ENCODE results near the gene SYNJ1. TPM values are rescaled to one million over a fixed set of nuclear protein-coding genes. Genes with fewer than 3 reads are reported as not detected.
"Not testable (repeated sequence)": the region's sequence is repeated elsewhere in the genome, so short reads cannot be mapped to it uniquely, and the experiment has no call there.

Gene SYNJ1, protein sequence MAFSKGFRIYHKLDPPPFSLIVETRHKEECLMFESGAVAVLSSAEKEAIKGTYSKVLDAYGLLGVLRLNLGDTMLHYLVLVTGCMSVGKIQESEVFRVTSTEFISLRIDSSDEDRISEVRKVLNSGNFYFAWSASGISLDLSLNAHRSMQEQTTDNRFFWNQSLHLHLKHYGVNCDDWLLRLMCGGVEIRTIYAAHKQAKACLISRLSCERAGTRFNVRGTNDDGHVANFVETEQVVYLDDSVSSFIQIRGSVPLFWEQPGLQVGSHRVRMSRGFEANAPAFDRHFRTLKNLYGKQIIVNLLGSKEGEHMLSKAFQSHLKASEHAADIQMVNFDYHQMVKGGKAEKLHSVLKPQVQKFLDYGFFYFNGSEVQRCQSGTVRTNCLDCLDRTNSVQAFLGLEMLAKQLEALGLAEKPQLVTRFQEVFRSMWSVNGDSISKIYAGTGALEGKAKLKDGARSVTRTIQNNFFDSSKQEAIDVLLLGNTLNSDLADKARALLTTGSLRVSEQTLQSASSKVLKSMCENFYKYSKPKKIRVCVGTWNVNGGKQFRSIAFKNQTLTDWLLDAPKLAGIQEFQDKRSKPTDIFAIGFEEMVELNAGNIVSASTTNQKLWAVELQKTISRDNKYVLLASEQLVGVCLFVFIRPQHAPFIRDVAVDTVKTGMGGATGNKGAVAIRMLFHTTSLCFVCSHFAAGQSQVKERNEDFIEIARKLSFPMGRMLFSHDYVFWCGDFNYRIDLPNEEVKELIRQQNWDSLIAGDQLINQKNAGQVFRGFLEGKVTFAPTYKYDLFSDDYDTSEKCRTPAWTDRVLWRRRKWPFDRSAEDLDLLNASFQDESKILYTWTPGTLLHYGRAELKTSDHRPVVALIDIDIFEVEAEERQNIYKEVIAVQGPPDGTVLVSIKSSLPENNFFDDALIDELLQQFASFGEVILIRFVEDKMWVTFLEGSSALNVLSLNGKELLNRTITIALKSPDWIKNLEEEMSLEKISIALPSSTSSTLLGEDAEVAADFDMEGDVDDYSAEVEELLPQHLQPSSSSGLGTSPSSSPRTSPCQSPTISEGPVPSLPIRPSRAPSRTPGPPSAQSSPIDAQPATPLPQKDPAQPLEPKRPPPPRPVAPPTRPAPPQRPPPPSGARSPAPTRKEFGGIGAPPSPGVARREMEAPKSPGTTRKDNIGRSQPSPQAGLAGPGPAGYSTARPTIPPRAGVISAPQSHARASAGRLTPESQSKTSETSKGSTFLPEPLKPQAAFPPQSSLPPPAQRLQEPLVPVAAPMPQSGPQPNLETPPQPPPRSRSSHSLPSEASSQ (N-terminal part only)
- polyA plus RNA-seq (ENCODE audit: insufficient read length in 4 of 4): 10 to 100 TPM; 13.3 to 18.8 (median 17.3) TPM

DNA sequence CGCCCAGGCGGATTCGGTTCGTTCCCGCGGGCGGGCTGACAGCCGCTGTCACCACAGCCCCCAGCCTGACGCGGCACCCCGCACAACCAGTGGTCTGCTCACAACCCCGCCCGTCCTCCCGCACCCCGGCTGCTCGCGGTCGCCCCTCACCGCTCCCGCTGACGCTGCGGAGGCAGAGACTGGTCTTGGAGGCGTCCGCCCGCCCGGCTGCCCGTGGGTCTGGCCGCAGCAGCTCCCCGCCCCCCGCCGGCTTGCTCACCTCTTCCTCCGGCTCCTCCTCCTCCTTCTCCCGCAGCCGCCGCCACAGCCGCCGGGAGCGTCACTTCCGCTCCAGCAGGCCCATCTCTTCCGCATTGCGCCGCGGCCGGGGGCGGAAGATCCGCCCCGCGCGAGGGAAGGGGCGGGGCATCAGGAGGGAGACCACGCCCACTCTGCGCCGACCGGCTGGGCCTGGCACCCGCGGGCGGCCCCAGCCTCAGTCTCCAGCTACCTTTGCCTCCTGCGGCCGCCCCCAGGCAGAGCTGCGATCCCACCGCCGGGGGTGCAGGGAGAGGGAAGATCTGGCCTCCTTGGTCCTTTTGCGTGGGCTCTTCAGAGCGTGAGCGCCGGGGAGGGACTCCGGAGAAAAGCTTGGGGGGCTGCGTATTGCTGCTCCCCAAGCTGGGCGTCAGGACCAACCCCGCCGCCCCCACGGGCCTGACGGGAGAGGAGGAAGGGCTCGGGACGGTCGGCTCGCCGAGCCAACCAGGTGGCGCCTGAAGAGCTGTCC lies at the start of gene SYNJ1:
SYNJ1 (minus strand) TSS at position 327 of the 769 bp plus-strand sequence. CDS start 1,118 bp downstream, outside the sequence.
- peak; percentile 85 to 89 (median 88) for DNase-seq (ENCODE audit: low read depth in 4 of 4, low spot score in 3 of 4)

DNA sequence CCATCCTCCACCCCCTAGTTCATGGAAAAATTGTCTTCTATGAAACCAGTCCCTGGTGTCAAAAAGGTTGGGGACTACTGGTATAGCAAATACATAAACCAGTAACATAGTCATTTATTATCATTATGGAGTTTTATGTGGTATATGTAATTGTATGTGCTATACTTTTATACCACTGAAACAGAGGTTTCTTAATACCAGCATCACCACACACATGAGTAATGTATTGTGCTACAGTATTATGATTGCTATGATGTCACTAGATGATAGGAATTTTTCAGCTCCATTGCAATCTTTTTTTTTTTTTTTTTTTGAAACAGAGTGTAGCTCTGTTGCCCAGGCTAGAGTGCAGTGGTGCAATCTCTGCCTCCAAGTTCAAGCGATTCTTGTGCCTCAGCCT lies 49.5 kb upstream of the SYNJ1 start:
- no peak for DNase-seq (ENCODE audit: low read depth in 4 of 4, low spot score in 3 of 4)

DNA sequence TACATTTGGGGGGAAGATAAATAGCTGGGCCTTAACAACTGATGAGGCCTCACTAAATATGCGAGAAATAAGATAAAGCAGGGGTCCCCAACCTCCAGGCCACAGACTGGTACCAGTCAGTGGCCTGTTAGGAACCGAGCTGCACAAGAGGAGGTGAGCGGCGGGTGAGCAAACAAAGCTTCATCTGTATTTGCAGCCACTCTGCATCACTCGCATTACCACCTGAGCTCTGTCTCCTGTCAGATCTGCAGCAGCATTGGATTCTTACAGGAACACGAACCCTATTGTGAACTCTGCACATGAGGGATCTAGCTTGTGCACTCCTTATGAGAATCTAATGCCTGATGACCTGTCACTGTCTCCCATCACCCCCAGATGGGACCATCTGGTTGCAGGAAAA lies 48.9 kb upstream of the SYNJ1 start:
- no peak for DNase-seq (ENCODE audit: low read depth in 4 of 4, low spot score in 3 of 4)

DNA sequence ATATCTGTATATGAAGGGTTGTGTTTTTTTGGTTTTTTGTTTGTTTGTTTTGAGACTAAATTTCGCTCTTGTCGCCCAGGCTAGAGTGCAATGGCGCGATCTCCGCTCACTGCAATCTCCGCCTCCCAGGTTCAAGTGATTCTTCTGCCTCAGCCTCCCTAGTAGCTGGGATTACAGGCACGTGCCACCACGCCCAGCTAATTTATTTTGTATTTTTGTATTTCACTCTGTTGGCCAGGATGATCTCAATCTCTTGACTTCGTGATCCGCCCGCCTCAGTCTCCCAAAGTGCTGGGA lies 45.2 kb upstream of the SYNJ1 start:
- not testable (repeated sequence) for DNase-seq (ENCODE audit: low read depth in 4 of 4, low spot score in 3 of 4)

DNA sequence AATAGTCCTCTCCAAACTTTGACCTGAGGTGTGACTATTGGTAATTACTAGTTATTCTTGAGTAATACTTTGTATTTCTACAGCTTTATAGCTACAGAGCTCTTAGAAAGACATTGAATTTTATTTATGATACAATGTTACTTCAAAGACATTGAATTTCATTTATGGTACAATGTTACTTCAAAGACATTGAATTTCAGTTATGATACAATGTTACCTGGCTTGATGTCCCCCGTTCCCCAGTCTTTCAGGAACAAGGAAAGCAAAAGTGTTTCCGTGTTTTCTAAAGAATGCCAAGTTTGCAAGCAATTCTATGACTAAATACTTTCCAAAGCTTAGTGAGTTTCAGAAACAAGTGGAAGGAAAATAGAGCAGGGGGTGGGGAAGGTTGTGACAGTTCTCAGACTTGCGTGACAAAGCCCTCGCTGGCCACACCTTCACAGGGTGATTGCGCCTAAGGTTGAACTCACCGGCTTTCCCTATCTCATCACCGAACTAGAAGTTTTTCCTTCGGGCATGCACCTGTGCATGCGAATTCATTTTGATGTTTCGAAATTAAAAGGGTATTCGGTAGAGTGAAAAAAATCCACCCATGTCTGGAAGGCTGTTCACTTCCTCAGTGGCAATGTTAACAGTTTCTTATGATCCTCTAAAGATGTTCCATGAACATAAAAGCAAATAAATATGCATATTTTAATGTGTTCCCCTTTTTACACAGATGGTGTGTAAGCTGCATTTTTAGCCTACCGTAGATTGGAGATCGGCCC lies 44.7 kb upstream of the SYNJ1 start:
- DNase-seq (ENCODE audit: low read depth in 4 of 4, low spot score in 3 of 4): peak in 1 of 4 donors; percentile 12

DNA sequence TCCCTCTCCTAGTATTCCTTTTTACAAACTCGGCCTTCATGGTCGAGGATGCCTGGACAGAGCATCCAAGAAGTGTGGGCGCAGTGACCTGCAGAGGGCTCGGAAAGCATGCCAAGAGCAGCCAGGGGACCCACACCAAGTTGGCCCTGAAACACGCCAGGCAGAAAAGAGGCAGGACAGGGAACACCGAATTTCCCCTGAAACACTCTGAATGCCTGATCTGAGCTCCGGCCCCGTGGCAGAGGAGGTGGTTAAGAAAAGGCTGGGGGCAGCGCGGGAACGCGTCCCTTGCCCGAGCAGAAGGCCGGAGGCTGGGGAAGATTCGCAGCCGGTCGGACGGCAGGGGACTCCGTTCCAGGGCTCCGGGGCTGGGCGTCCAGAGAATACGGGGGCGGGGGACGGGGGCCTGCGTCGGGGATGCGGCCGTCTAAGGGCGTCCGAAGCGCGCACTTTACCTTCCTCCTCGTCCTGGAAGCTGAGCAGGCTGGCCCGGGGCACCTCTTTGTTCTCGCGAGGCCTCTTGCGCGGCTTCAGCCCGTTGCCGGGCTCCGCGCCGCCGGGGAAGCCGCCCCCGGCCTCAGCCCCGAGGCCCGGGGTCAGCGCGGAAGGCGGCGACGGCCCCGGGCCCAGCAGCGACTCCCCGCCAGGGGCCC lies 43.2 kb upstream of the SYNJ1 start:
- DNase-seq (ENCODE audit: low read depth in 4 of 4, low spot score in 3 of 4): peak in 3 of 4 donors; percentile 8 to 28 (median 19)

DNA sequence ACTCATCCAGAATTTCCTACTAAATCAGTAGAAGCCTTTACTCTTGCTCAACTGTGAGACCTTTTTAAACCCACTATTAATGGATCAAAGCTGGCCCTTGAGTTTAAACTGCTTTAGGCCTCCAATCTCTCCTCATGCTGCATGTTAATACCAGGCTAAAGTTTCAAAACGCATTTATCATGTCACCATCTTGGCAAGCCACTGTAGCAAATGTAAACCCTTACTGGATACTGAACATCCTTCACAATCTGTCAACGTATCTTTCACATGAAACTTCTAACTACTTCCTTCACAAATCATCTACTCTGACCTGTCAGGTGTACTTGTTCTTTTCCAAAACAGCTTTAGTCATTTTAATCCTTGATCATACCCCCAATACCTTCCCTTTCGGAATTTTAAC lies 40.7 kb upstream of the SYNJ1 start:
- DNase-seq (ENCODE audit: low read depth in 4 of 4, low spot score in 3 of 4): no peak

DNA sequence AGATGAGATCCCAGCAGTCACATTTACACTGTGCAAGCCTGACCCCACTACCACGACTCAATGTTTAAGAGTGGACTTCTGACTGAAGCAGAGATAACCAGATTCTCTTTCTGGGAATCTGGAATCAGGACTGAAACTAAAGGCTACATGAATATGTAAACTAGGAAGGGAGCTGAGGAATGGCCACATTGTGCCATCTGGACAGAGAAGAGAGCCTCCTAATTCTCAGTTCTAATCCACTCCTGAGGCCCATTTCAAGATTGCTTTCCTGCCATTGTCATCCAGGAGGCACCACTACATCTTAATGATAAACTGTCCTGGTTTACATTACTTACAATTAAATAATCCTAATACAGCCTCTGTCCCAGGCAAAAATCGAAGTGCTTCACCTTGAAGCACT lies 37.2 kb upstream of the SYNJ1 start:
- no peak for DNase-seq (ENCODE audit: low read depth in 4 of 4, low spot score in 3 of 4)

DNA sequence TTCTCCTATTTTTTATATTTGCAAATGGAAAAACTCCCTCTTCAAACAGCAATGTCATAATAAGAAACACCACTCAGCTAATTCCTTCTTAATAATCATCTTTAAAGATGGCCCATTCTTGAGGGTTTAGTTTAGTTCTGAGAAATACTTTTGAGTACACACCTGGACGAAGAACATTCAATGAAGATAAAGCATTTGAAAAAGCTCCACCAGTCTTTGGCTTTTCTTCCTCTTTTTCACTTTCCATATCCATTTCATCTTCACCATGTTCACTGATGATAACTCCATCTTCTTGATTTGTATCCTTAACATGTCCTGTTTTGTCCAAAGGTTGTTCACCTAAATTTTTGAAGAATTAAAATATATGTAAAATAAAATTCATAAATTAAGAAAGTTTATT lies 36.4 kb upstream of the SYNJ1 start:
- DNase-seq (ENCODE audit: low read depth in 4 of 4, low spot score in 3 of 4): no peak

DNA sequence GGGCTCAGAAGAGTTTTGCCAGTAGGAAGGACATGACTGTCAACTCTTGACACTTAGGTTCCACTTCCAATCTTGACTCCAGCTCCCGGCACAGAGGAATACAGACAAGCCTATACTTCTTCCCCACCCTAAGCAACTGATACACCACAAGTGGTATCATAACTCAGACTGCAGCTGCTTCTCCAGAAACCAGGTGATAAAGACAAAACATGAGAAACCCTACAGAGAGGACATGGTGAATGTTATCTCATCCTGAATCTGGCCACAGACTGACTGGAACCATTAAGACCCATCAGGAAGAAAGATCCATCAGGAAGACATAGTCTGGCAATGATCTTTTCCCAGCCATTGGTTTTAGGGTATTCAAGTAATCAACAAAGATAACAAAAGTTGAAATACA lies 30.0 kb upstream of the SYNJ1 start:
- DNase-seq (ENCODE audit: low read depth in 4 of 4, low spot score in 3 of 4): no peak

DNA sequence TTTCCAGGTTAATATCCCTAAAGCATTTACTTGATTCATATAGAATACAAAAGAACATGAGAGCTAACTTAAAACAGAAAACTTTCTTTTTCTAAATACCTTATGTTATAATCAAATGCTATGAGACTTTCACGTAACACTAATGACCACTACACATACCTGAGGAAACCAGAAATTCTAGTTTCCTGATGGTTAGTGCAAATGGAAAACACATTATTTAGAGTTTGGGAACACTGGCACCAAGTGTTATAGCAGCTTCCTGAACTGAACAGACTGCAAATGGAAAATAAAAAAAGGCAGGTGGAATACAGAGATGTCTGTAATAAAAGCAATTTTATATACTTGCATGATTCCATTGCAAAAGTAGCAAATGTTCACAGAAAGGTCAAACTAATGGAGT lies 28.3 kb upstream of the SYNJ1 start:
- no peak for DNase-seq (ENCODE audit: low read depth in 4 of 4, low spot score in 3 of 4)

DNA sequence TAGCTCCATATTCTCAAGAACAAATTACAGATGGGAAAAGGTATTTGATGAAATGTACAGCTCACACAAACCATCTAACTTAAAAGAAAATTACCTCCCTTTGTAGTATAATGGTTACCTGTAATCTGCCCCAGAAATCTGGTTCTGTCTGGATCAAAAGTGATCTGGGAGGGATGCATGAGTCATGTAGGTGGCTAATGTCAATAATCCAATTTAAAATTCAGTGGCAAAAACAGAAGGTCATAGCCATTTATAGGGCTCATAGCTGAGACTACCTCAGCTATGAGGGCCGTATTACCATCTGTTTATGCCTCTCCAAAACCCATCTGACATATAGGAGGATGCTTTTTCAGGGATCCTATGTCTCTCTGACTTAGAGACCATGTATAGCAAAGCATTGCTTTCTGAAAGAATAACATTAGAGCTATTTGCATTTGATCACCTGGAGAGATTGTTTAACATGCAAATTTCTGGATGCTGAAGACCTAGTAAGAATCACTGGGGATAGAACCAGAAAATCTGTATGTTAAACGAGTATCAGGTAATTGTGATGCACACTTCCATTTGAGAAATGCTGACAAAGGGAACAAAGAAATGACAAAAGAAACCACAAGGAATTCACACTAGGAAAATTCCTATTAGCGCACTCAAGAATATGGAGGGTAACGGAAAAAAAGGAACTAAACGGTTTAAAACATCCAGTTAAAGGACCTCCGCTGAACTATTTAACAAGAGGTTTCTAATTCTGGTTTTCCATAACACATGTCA lies 26.2 kb upstream of the SYNJ1 start:
- no peak for DNase-seq (ENCODE audit: low read depth in 4 of 4, low spot score in 3 of 4)

DNA sequence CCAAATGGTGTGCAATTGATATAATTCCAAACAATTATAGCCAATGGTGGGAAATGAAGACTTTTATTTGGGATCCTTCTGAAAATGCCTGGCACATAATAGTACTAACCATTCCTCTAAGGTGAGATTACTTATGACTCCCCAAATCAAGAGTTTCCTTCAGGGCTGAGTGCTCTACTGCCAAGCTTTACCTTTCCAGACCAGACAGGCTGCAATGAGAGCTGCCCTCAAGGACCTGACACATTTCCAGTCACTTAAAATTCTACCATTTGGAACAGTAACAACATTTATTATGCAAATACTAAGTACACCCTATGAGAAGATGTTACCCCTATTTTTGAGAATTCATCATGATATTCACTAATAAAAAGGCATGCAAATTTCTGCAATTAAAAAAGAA lies 22.6 kb upstream of the SYNJ1 start:
- no peak for DNase-seq (ENCODE audit: low read depth in 4 of 4, low spot score in 3 of 4)

DNA sequence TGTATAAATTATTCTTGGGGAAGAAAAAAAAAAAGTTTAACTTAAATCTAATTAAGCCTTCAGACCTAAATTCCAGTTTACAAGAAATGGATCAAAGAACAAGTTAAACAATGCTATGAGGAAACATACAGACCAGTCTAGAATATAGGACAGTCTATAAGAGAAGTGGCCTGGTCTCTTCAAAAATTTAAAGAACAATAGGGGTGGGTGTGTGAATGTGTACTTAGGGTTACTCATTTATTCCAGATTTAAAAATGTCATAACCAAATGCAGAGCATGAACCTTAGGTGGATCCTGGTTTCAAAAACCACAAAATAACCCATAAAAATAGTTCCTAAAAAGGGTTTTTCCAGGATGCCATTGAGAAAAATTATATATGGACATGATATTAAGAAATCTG lies 21.8 kb upstream of the SYNJ1 start:
- DNase-seq (ENCODE audit: low read depth in 4 of 4, low spot score in 3 of 4): no peak

DNA sequence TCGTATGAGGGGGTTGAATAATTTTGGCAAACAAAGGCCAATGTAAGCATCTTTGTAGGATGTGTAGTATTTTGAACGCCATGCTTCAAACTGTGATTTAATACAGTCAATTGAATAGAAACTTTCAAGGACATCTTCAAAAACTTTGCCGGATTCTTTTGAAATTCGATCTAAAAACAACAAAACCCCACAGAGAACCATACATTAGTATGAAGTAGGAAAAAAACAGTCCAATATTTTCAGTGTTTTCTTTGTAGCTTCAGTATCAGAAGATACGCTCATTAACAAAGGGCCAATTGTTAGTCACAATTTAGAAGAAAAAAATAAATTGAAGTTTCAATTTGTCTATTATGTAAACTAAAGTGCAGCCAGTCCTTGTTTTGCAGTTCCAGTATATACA lies 20.7 kb upstream of the SYNJ1 start:
- no peak for DNase-seq (ENCODE audit: low read depth in 4 of 4, low spot score in 3 of 4)

DNA sequence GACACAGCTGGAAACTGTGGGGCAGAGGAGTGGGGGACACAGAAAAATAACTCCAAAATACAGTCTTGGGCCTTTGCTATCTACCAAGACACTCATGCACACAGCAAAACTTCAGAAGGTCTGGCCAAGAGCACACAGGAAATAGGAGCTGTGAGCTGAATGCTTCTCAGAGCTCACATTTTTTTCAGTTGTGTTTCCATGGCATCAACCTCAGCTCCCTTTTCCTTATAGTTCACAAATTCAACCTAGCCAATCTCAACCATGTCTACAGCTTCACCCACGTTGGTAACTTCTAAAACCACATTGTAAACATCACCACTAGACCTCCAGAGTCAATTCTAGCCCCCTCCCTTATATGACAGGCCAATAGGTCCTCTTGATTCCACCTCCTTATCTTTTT lies 19.6 kb upstream of the SYNJ1 start:
- DNase-seq (ENCODE audit: low read depth in 4 of 4, low spot score in 3 of 4): no peak

DNA sequence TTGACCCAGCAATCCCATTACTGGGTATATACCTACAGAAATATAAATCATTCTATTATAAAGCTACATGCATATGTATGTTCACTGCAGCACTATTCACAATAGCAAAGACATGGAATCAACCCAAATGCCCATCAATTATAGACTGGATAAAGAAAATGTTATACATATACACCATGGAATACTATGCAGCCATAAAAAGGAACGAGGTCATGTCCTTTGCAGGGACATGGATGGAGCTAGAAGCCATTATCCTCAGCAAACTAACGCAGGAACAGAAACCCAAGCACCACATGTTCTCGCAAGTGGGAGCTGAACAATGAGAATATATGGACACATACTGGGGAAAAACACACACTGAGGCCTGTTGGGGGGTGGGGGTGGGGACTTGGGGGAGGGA lies 18.9 kb upstream of the SYNJ1 start:
- not testable (repeated sequence) for DNase-seq (ENCODE audit: low read depth in 4 of 4, low spot score in 3 of 4)

DNA sequence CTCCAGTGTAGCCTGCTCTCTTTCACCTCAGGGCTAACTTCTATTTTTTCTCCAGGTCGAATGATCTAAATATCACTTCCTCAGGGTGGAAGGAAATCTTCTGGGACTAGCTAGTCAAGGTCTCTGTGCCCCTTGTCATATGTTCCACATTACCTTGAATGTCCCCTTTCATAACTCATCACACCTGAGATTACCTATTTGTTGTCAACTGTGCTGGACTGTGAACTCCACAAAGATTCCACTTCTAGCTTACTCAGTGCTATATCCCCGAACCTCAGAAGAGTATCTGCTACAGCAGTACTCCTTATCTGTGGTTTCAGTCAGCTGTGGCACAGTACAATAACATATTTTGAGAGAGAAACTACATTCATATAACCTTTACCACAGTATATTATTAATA lies 14.6 kb upstream of the SYNJ1 start:
- DNase-seq (ENCODE audit: low read depth in 4 of 4, low spot score in 3 of 4): no peak
